IMR-90 (cell line): ENCODE results near the gene PTPRG.

Experiments
- BHLHE40 ChIP-seq: fragments of 150-350 bp; IDR thresholded peaks from 2 replicates; pipeline ENCODE4 v1.6.1; 2016; ENCODE audit warnings: mild to moderate bottlenecking, low read depth, low read length
- CEBPB ChIP-seq: IDR thresholded peaks from 2 replicates; pipeline ENCODE4 v1.6.1; 2012; ENCODE audit warnings: low read depth, low read length, improper control_type of control experiment
- CTCF ChIP-seq: conservative IDR thresholded peaks from 2 replicates; pipeline ENCODE4 v1.5.1; 2012; ENCODE audit warnings: mild to moderate bottlenecking, low read depth, low read length, improper control_type of control experiment
- ELK1 ChIP-seq: fragments of 150-350 bp; IDR thresholded peaks from 2 replicates; pipeline ENCODE4 v1.6.1; 2016; ENCODE audit warnings: low read depth, mild to moderate bottlenecking, low read length, moderate library complexity, borderline replicate concordance
- MAFK ChIP-seq: IDR thresholded peaks from 2 replicates; pipeline ENCODE4 v1.6.1; 2012; ENCODE audit warnings: low read depth, low read length, improper control_type of control experiment
- MXI1 ChIP-seq: IDR thresholded peaks from 2 replicates; pipeline ENCODE4 v1.6.1; 2012; ENCODE audit warnings: low read depth, mild to moderate bottlenecking, low read length, moderate library complexity, borderline replicate concordance
- POLR2A ChIP-seq: IDR thresholded peaks from 2 replicates; pipeline ENCODE4 v1.6.1; 2012; ENCODE audit warnings: mild to moderate bottlenecking, low read depth, low read length
- RAD21 ChIP-seq: IDR thresholded peaks from 2 replicates; pipeline ENCODE4 v1.6.1; 2012; ENCODE audit warnings: low read length, improper control_type of control experiment
- SMC3 ChIP-seq: fragments of 150-350 bp; IDR thresholded peaks from 2 replicates; pipeline ENCODE4 v1.6.1; 2016; ENCODE audit warnings: low read depth, mild to moderate bottlenecking, antibody characterized with exemption, low read length, moderate library complexity

- TF ChIP-seq CTCF (no peak), MXI1 (no peak), CEBPB (no peak), SMC3 (no peak), POLR2A (no peak), ELK1 (no peak), BHLHE40 (no peak), RAD21 (no peak), MAFK (no peak)
These were observed 102.2 kb downstream of the PTPRG start for GRCh38 chr3:61663356-61664104.
